HEK293 (cell line): ENCODE data around the gene SRSF6.

Experiments
- CTCF ChIA-PET: fragments of 350-600 bp; formaldehyde crosslinking; extraction: SDS; loops from one replicate; lab custom pipeline; 2021; ENCODE audit warnings: antibody characterized with exemption; lab: Yijun Ruan, JAX
- POLR2A ChIA-PET: fragments of 300-600 bp; formaldehyde crosslinking; extraction: SDS; loops from one replicate; lab custom pipeline; 2020; ENCODE audit warnings: antibody characterized with exemption, inconsistent platforms; lab: Yijun Ruan, JAX
- H3K27ac ChIP-seq: fragments of 200-500 bp; sonication (Bioruptor generic); 2 replicates; pipeline ENCODE4 v1.5.1; 2014; ENCODE audit warnings: low read depth, low read length, control low read depth, inconsistent platforms; ENCODE audit errors: extremely low read depth
- H3K36me3 ChIP-seq, 2 experiments: fragments of 200-500 bp in 1 of 2; sonication (Bioruptor generic) in 1 of 2; 1 replicate in 1 of 2; 2 replicates in 1 of 2; pipeline ENCODE4 v1.5.1; 2014 to 2017; ENCODE audit warnings: inconsistent platforms in 2 of 2, low read length in 2 of 2; ENCODE audit not compliant: control insufficient read depth in 2 of 2, insufficient read depth in 1 of 2
- H3K4me1 ChIP-seq: fragments of 200-500 bp; sonication (Bioruptor generic); 2 replicates; pipeline ENCODE4 v1.5.1; 2014; ENCODE audit warnings: mild to moderate bottlenecking, low read length, inconsistent platforms; ENCODE audit not compliant: control insufficient read depth, insufficient read depth
- H3K4me3 ChIP-seq: 2 replicates; pipeline ENCODE4 v1.5.1; 2011; ENCODE audit warnings: low read depth, mild to moderate bottlenecking, control low read depth, low read length, moderate library complexity
- H3K9me3 ChIP-seq: fragments of 200-500 bp; sonication (Bioruptor generic); 2 replicates; pipeline ENCODE4 v1.5.1; 2014; ENCODE audit warnings: low read depth, low read length, inconsistent platforms; ENCODE audit not compliant: control insufficient read depth, insufficient read depth
- GLI4 ChIP-seq: fragments of 450-650 bp; formaldehyde crosslinking; IDR thresholded peaks from 2 replicates; pipeline ENCODE4 v1.5.1; 2016; ENCODE audit warnings: missing biosample characterization, missing genetic modification characterization
- HOXA7 ChIP-seq: sonication (generic); formaldehyde crosslinking; IDR thresholded peaks from 2 replicates; pipeline ENCODE4 v1.8.1; 2022; ENCODE audit warnings: missing genetic modification reagents, borderline replicate concordance
- KLF16 ChIP-seq: fragments of 450-650 bp; formaldehyde crosslinking; IDR thresholded peaks from 2 replicates; pipeline ENCODE4 v1.5.1; 2017; ENCODE audit warnings: missing biosample characterization, missing genetic modification characterization
- KLF7 ChIP-seq: fragments of 450-650 bp; formaldehyde crosslinking; IDR thresholded peaks from 2 replicates; pipeline ENCODE4 v1.5.1; 2016; ENCODE audit warnings: missing biosample characterization, missing genetic modification characterization, borderline replicate concordance
- KLF8 ChIP-seq: fragments of 450-650 bp; formaldehyde crosslinking; IDR thresholded peaks from 2 replicates; pipeline ENCODE4 v1.5.1; 2016; ENCODE audit warnings: missing biosample characterization, missing genetic modification characterization
- MYNN ChIP-seq: fragments of 450-650 bp; formaldehyde crosslinking; IDR thresholded peaks from 2 replicates; pipeline ENCODE4 v1.5.1; 2016; ENCODE audit warnings: missing biosample characterization, missing genetic modification characterization, borderline replicate concordance
- ZBTB6 ChIP-seq: fragments of 450-650 bp; formaldehyde crosslinking; IDR thresholded peaks from 2 replicates; pipeline ENCODE4 v1.5.1; 2017; ENCODE audit warnings: missing biosample characterization, missing genetic modification characterization
- ZFP37 ChIP-seq: fragments of 450-650 bp; formaldehyde crosslinking; IDR thresholded peaks from 2 replicates; pipeline ENCODE4 v1.5.1; 2016; ENCODE audit warnings: missing biosample characterization, missing genetic modification characterization
- ZNF140 ChIP-seq: fragments of 450-650 bp; formaldehyde crosslinking; IDR thresholded peaks from 2 replicates; pipeline ENCODE4 v1.5.1; 2016; ENCODE audit warnings: missing biosample characterization, missing genetic modification characterization
- ZNF155 ChIP-seq: fragments of 450-650 bp; formaldehyde crosslinking; IDR thresholded peaks from 2 replicates; pipeline ENCODE4 v1.5.1; 2016; ENCODE audit warnings: missing biosample characterization, missing genetic modification characterization
- ZNF169 ChIP-seq: fragments of 450-650 bp; formaldehyde crosslinking; IDR thresholded peaks from 2 replicates; pipeline ENCODE4 v1.5.1; 2016; ENCODE audit warnings: missing biosample characterization, missing genetic modification characterization
- ZNF175 ChIP-seq: fragments of 450-650 bp; formaldehyde crosslinking; IDR thresholded peaks from 2 replicates; pipeline ENCODE4 v1.5.1; 2016; ENCODE audit warnings: missing biosample characterization, missing genetic modification characterization
- ZNF184 ChIP-seq: fragments of 450-650 bp; IDR thresholded peaks from 2 replicates; pipeline ENCODE4 v1.5.1; 2018; ENCODE audit warnings: missing biosample characterization, mild to moderate bottlenecking, missing genetic modification characterization
- ZNF23 ChIP-seq: fragments of 450-650 bp; formaldehyde crosslinking; IDR thresholded peaks from 2 replicates; pipeline ENCODE4 v1.5.1; 2016; ENCODE audit warnings: missing biosample characterization, missing genetic modification characterization, borderline replicate concordance
- ZNF24 ChIP-seq: fragments of 450-650 bp; formaldehyde crosslinking; IDR thresholded peaks from 2 replicates; pipeline ENCODE4 v1.5.1; 2016; ENCODE audit warnings: missing biosample characterization, missing genetic modification characterization
- ZNF311 ChIP-seq: fragments of 450-650 bp; formaldehyde crosslinking; IDR thresholded peaks from 2 replicates; pipeline ENCODE4 v1.5.1; 2017; ENCODE audit warnings: missing biosample characterization, missing genetic modification characterization, borderline replicate concordance
- ZNF391 ChIP-seq: fragments of 450-650 bp; formaldehyde crosslinking; IDR thresholded peaks from 2 replicates; pipeline ENCODE4 v1.5.1; 2016; ENCODE audit warnings: low read depth, missing biosample characterization, missing genetic modification characterization, borderline replicate concordance
- ZNF473 ChIP-seq: fragments of 450-650 bp; formaldehyde crosslinking; IDR thresholded peaks from 2 replicates; pipeline ENCODE4 v1.5.1; 2017; ENCODE audit warnings: missing biosample characterization, missing genetic modification characterization
- ZNF518A ChIP-seq: fragments of 450-650 bp; formaldehyde crosslinking; conservative IDR thresholded peaks from 2 replicates; pipeline ENCODE4 v1.5.1; 2016; ENCODE audit warnings: low read depth, missing biosample characterization, missing genetic modification characterization
- ZNF639 ChIP-seq: fragments of 450-650 bp; formaldehyde crosslinking; IDR thresholded peaks from 2 replicates; pipeline ENCODE4 v1.5.1; 2016; ENCODE audit warnings: missing biosample characterization, missing genetic modification characterization
- ZNF654 ChIP-seq: fragments of 450-650 bp; formaldehyde crosslinking; IDR thresholded peaks from 2 replicates; pipeline ENCODE4 v1.5.1; 2016; ENCODE audit warnings: low read depth, missing biosample characterization, missing genetic modification characterization
- ZXDB ChIP-seq: fragments of 450-650 bp; formaldehyde crosslinking; IDR thresholded peaks from 2 replicates; pipeline ENCODE4 v1.5.1; 2016; ENCODE audit warnings: missing biosample characterization, missing genetic modification characterization
- TF ChIP-seq, protein P1 (sequence below): fragments of 450-650 bp; formaldehyde crosslinking; IDR thresholded peaks from 2 replicates; pipeline ENCODE4; 2016; ENCODE audit warnings: missing biosample characterization, missing genetic modification characterization

The SRSF6 gene

GRCh38 chr20:43473381-43473704, 15.6 kb downstream of the SRSF6 start (continued):
- no peak for TF ChIP-seq ZNF518A
- TF ChIP-seq, all 188 proteins: peak for 0

DNA sequence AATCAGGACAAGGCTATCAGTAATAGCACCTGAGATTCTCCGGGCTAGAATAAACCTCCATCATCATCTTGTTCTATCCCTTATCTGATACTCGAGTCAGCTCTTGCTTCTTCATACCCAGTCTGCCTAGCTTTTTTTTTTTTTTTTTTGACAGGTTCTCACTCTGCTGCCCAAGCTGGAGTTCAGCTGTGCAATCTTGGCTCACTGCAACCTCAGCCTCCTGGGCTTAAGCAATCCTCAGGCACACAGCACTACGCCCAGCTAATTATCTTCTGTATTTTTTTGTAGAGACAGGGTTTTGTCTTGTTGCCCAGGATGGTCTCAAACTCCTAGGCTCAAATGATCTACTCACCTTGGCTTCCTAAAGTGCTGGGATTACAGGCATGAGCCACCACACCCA, 19.5 kb downstream of the SRSF6 start:
- H3K27ac ChIP-seq = no peak overlapping the region
- TF ChIP-seq ZNF140 (tag by site-specific recombination) (no peak), ZNF311 (tag by site-specific recombination) (no peak)
- H3K4me3 ChIP-seq = no peak overlapping the region
- H3K36me3 ChIP-seq = no peaks in the 10 kb centered on the region
- H3K9me3 ChIP-seq = no peaks in the 10 kb centered on the region
- ChIA-PET POLR2A (interaction anchor here (0.6 kb wide), 1 partner anchor 221 kb away, joined by 7 read pairs; no protein-coding TSS in a partner anchor), CTCF (interaction anchor here (0.7 kb wide), 1 partner anchor 33 kb away, joined by 3 read pairs; no protein-coding TSS in a partner anchor)
- no peaks in the 10 kb centered on the region for H3K4me1 ChIP-seq

GRCh38 chr20:43477619-43478018, 19.9 kb downstream of the SRSF6 start:
- POLR2A ChIA-PET = interaction anchor here (0.6 kb wide), 1 partner anchor 221 kb away, joined by 7 read pairs; no protein-coding TSS in a partner anchor
- Histone ChIP-seq H3K27ac (no peak overlapping the region), H3K4me1 (no peaks in the 10 kb centered on the region), H3K4me3 (no peak overlapping the region), H3K36me3 (no peaks in the 10 kb centered on the region), H3K9me3 (no peaks in the 10 kb centered on the region)
- CTCF ChIA-PET = interaction anchor here (0.7 kb wide), 1 partner anchor 33 kb away, joined by 3 read pairs; no protein-coding TSS in a partner anchor
- TF ChIP-seq ZNF155 (no peak), ZFP37 (tag by site-specific recombination) (no peak), ZNF654 (tag by site-specific recombination) (no peak)
- TF ChIP-seq, all 188 proteins: peak for 0

- TF ChIP-seq ZNF184 (no peak), GLI4 (no peak), ZNF23 (tag by site-specific recombination) (no peak), ZNF639 (tag by site-specific recombination) (no peak), KLF16 (tag by site-specific recombination) (no peak), ZNF391 (tag by site-specific recombination) (no peak), ZNF24 (tag by site-specific recombination) (no peak), ZNF473 (tag by site-specific recombination) (no peak), KLF7 (tag by site-specific recombination) (no peak), HOXA7 (no peak), ZNF175 (tag by site-specific recombination) (no peak), MYNN (tag by site-specific recombination) (no peak), KLF8 (tag by site-specific recombination) (no peak), ZXDB (no peak), ZNF169 (tag by site-specific recombination) (no peak), ZBTB6 (tag by site-specific recombination) (no peak)
- TF ChIP-seq, protein P1, sequence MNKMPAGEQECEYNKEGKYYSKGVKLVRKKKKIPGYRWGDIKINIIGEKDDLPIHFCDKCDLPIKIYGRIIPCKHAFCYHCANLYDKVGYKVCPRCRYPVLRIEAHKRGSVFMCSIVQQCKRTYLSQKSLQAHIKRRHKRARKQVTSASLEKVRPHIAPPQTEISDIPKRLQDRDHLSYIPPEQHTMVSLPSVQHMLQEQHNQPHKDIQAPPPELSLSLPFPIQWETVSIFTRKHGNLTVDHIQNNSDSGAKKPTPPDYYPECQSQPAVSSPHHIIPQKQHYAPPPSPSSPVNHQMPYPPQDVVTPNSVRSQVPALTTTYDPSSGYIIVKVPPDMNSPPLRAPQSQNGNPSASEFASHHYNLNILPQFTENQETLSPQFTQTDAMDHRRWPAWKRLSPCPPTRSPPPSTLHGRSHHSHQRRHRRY (tag by site-specific recombination) = no peak
- no peaks in the 10 kb centered on the region for H3K9me3 ChIP-seq
- H3K4me3 ChIP-seq = no peak overlapping the region
- no peaks in the 10 kb centered on the region for H3K4me1 ChIP-seq
- no peaks in the 10 kb centered on the region for H3K36me3 ChIP-seq
- H3K27ac ChIP-seq = no peak overlapping the region
- CTCF ChIA-PET = interaction anchor here (0.6 kb wide), 1 partner anchor 1793 kb away, joined by 4 read pairs; no protein-coding TSS in a partner anchor
- POLR2A ChIA-PET = interaction anchor here (0.6 kb wide), 1 partner anchor 29 kb away, joined by 6 read pairs; no protein-coding TSS in a partner anchor
These were observed 32.3 kb downstream of the SRSF6 start for GRCh38 chr20:43490038-43490437.
